GM21825 (cell line): ENCODE results near the gene GRIP2.
"Not testable (repeated sequence)": the region's sequence is repeated elsewhere in the genome, so short reads cannot be mapped to it uniquely, and the experiment has no call there.

Source experiments
- ATAC-seq: cut with Tn5 transposase; IDR thresholded peaks from one replicate; pipeline ENCODE4 v1.9.1; 2021; ENCODE audit warnings: mild to moderate bottlenecking, moderate library complexity; ENCODE audit not compliant: unreplicated experiment

The GRIP2 gene

GRCh38 chr3:14522768-14523167, 17.4 kb downstream of the GRIP2 start:
- no peak for ATAC-seq

- ATAC-seq = no peak
Measured at GRCh38 chr3:14522129-14522691, 17.9 kb downstream of the GRIP2 start.

- ATAC-seq = no peak
Measured at GRCh38 chr3:14521611-14522010, 18.5 kb downstream of the GRIP2 start.

GRCh38 chr3:14520967-14521366, 19.2 kb downstream of the GRIP2 start:
- ATAC-seq = no peak

- no peak for ATAC-seq
Measured at GRCh38 chr3:14520149-14520548, 20.0 kb downstream of the GRIP2 start.

GRCh38 chr3:14519406-14519805, 20.7 kb downstream of the GRIP2 start:
- no peak for ATAC-seq

GRCh38 chr3:14518893-14519292, 21.2 kb downstream of the GRIP2 start:
- ATAC-seq = no peak

- no peak for ATAC-seq
Measured at GRCh38 chr3:14518432-14518802, 21.7 kb downstream of the GRIP2 start.

- no peak for ATAC-seq
Measured at GRCh38 chr3:14517601-14518431, 22.3 kb downstream of the GRIP2 start.

GRCh38 chr3:14516738-14517345, 23.3 kb downstream of the GRIP2 start:
- no peak for ATAC-seq

GRCh38 chr3:14515526-14515925, 24.6 kb downstream of the GRIP2 start:
- ATAC-seq = not testable (repeated sequence)

- no peak for ATAC-seq
Measured at GRCh38 chr3:14514323-14514720, 25.8 kb downstream of the GRIP2 start.

GRCh38 chr3:14513566-14514322, 26.4 kb downstream of the GRIP2 start:
- no peak for ATAC-seq

- no peak for ATAC-seq
Measured at GRCh38 chr3:14512942-14513327, 27.2 kb downstream of the GRIP2 start.

- no peak for ATAC-seq
Measured at GRCh38 chr3:14512281-14512941, 27.7 kb downstream of the GRIP2 start.

GRCh38 chr3:14511623-14512280, 28.4 kb downstream of the GRIP2 start:
- ATAC-seq = no peak

GRCh38 chr3:14510838-14511622, 29.1 kb downstream of the GRIP2 start:
- no peak for ATAC-seq

GRCh38 chr3:14509796-14510100, 30.4 kb downstream of the GRIP2 start:
- no peak for ATAC-seq

- ATAC-seq = no peak
Measured at GRCh38 chr3:14508966-14509795, 31.0 kb downstream of the GRIP2 start.
